Gastrocnemius medialis (tissue), 4 donors: ENCODE data around the gene TBCD. TPM values are rescaled to one million over a fixed set of nuclear protein-coding genes. Genes with fewer than 3 reads are reported as not detected.

Source experiments
- ATAC-seq, 2 donors: fragments of 150-250 bp; one replicate each; pipeline ENCODE4 v1.9.1; 2016
- DNase-seq, 2 donors: peaks; one replicate each; pipeline ENCODE4 v3.0.0-alpha.2; 2019
- H3K27ac ChIP-seq, 4 donors: fragments of 200-600 bp; sonication (generic); 1 replicate in 1 of 4; 2 replicates in 3 of 4; pipeline ENCODE4 v1.5.1; 2016 to 2018; ENCODE audit warnings: mild to moderate bottlenecking in 2 of 4, moderate library complexity in 1 of 4
- H3K27me3 ChIP-seq, 3 donors: fragments of 200-600 bp; sonication (generic) in 2 of 3; 1 replicate in 1 of 3; 2 replicates in 2 of 3; pipeline versions ENCODE4 v1.5.1 to v1.6.0; 2016 to 2019; ENCODE audit warnings: mild to moderate bottlenecking in 1 of 3, moderate library complexity in 1 of 3
- H3K36me3 ChIP-seq, 2 donors: fragments of 200-600 bp; sonication (generic) in 1 of 2; one replicate each; pipeline ENCODE4 v1.5.1; 2017 to 2018
- H3K4me1 ChIP-seq, 2 donors: fragments of 200-600 bp; sonication (generic) in 1 of 2; one replicate each; pipeline ENCODE4 v1.5.1; 2016 to 2017; ENCODE audit warnings: mild to moderate bottlenecking in 2 of 2
- H3K4me3 ChIP-seq, 4 donors: fragments of 200-600 bp; sonication (generic) in 3 of 4; 1 replicate in 1 of 4; 2 replicates in 3 of 4; pipeline ENCODE4 v1.5.1; 2016 to 2019; ENCODE audit warnings: mild to moderate bottlenecking in 2 of 4
- H3K9me3 ChIP-seq, 3 donors: fragments of 200-600 bp; sonication (generic) in 2 of 3; 1 replicate in 1 of 3; 2 replicates in 2 of 3; pipeline ENCODE4 v1.5.1; 2016 to 2019
- POLR2A ChIP-seq, 2 donors: fragments of 450-650 bp; IDR thresholded peaks; one replicate each; pipeline ENCODE4 v1.6.1; 2017; ENCODE audit warnings: antibody characterized with exemption in 2 of 2, mild to moderate bottlenecking in 2 of 2, moderate library complexity in 2 of 2
- in situ Hi-C, 4 donors: fragments of 200-750 bp; cut with MboI; loops; one replicate each; pipeline versions ENCODE4 v1.15.0 to v1.8.0; 2017; ENCODE audit warnings: low sequenced_read_pairs in 4 of 4
- intact Hi-C: fragments of 100-400 bp; cut with DNase I; formaldehyde crosslinking; loops from one replicate; pipeline ENCODE4 v1.15.1; 2023; ENCODE audit warnings: low total_unique reads
- total RNA-seq, 4 donors: library from RNA; depleted of rRNA; stranded (reverse); fragments of >200 nt; gene quantifications; one replicate each; pipeline versions ENCODE4 v1.1.0 to v1.2.3, GENCODE V29; 2016
- TF ChIP-seq, protein P1 (sequence below), 5 experiments: fragments of 450-650 bp in 3 of 5; fragments of 200-600 bp in 2 of 5; sonication (generic) in 2 of 5; IDR thresholded peaks in 4 of 5; conservative IDR thresholded peaks in 1 of 5; 1 replicate in 4 of 5; 2 replicates in 1 of 5; pipeline ENCODE4 v1.5.1; 2016 to 2019; ENCODE audit warnings: antibody characterized with exemption in 5 of 5, mild to moderate bottlenecking in 3 of 5, moderate library complexity in 3 of 5

The TBCD gene
- total RNA-seq, 4 donors from 2014 or later: 18.0 to 50.4 (median 33.3) TPM

DNA sequence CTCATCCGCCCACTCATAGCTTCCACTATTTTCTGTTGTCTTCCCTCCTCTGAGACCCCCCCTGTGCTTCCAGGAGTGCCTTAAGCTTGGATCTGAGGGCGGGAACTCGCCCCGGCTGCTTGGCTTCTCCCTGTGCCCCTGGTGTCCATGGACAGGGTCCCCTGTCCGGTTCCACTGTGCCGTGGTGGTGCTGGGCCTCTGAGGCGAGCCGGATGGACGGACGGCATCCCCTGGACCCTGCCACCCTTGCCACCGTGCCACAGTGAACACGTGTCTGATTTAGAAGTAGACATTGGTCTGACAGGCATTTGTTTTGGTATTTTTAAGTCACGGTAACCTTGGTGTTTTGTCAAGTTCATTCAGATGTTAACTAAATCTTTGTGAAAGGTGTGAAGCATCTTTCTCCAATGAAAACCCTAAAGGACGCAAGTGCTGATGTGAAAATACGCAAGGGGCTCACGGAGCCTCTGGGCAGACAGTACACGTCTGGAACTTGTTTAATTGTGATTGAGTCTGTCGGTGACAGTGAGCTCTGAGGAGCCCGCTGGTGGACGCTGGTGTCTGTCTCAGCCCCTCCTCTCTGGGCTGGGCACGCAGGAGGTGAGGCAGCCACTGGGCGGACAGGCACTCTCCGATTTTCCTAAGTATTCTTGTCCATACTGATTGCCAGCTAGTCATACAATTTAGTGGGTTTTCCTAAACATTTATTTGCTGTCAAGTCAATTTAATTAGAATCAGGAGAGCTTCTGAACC lies 61.6 kb downstream of the TBCD start:
- no peak for DNase-seq
- Histone ChIP-seq H3K9me3 (no peaks in the 10 kb centered on the region), H3K27ac (no peak overlapping the region), H3K27me3 (no peaks in the 10 kb centered on the region), H3K4me3 (no peak overlapping the region), H3K36me3 (peaks cover 0 to 9% of the 10 kb centered on the region in 2 donors), H3K4me1 (no peaks in the 10 kb centered on the region)
- in situ Hi-C loops (no loop called here), intact Hi-C loops (no loop called here)
- TF ChIP-seq, protein P1, sequence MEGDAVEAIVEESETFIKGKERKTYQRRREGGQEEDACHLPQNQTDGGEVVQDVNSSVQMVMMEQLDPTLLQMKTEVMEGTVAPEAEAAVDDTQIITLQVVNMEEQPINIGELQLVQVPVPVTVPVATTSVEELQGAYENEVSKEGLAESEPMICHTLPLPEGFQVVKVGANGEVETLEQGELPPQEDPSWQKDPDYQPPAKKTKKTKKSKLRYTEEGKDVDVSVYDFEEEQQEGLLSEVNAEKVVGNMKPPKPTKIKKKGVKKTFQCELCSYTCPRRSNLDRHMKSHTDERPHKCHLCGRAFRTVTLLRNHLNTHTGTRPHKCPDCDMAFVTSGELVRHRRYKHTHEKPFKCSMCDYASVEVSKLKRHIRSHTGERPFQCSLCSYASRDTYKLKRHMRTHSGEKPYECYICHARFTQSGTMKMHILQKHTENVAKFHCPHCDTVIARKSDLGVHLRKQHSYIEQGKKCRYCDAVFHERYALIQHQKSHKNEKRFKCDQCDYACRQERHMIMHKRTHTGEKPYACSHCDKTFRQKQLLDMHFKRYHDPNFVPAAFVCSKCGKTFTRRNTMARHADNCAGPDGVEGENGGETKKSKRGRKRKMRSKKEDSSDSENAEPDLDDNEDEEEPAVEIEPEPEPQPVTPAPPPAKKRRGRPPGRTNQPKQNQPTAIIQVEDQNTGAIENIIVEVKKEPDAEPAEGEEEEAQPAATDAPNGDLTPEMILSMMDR (IDR thresholded peaks at IDR 0.05 in 4 of 5, conservative IDR thresholded peaks at IDR 0.05 in 1 of 5): no peak
- TF ChIP-seq POLR2A (IDR thresholded peaks at IDR 0.05): no peak
- no peak for ATAC-seq

- Histone ChIP-seq H3K27ac (no peak overlapping the region), H3K36me3 (peaks cover 0 to 17% of the 10 kb centered on the region in 2 donors), H3K4me1 (no peaks in the 10 kb centered on the region), H3K27me3 (no peaks in the 10 kb centered on the region), H3K9me3 (no peaks in the 10 kb centered on the region), H3K4me3 (no peak overlapping the region)
- TF ChIP-seq POLR2A (IDR thresholded peaks at IDR 0.05): no peak
- TF ChIP-seq, protein P1 (IDR thresholded peaks at IDR 0.05 in 4 of 5, conservative IDR thresholded peaks at IDR 0.05 in 1 of 5): no peak
- intact Hi-C loops: no loop called here
- DNase-seq (no peak), ATAC-seq (no peak)
- in situ Hi-C loops: no loop called here
Observed at GRCh38 chr17:82814834-82815233, 63.0 kb downstream of the TBCD start.

- no peak for DNase-seq
- no peak for TF ChIP-seq POLR2A (IDR thresholded peaks at IDR 0.05)
- TF ChIP-seq, protein P1 (IDR thresholded peaks at IDR 0.05 in 4 of 5, conservative IDR thresholded peaks at IDR 0.05 in 1 of 5): no peak
- Histone ChIP-seq H3K4me3 (no peak overlapping the region), H3K36me3 (peaks cover 0 to 17% of the 10 kb centered on the region in 2 donors), H3K9me3 (no peaks in the 10 kb centered on the region), H3K27me3 (no peaks in the 10 kb centered on the region), H3K27ac (no peak overlapping the region), H3K4me1 (no peaks in the 10 kb centered on the region)
- intact Hi-C loops: no loop called here
- no peak for ATAC-seq
- in situ Hi-C loops: no loop called here
Observed at GRCh38 chr17:82815354-82815753, 63.5 kb downstream of the TBCD start.

- intact Hi-C loops (no loop called here), in situ Hi-C loops (no loop called here)
- TF ChIP-seq POLR2A (IDR thresholded peaks at IDR 0.05): no peak
- TF ChIP-seq, protein P1 (IDR thresholded peaks at IDR 0.05 in 4 of 5, conservative IDR thresholded peaks at IDR 0.05 in 1 of 5): no peak
- ATAC-seq (no peak), DNase-seq (no peak)
- H3K27ac ChIP-seq: no peak overlapping the region
- no peaks in the 10 kb centered on the region for H3K4me1 ChIP-seq
- no peak overlapping the region for H3K4me3 ChIP-seq
- no peaks in the 10 kb centered on the region for H3K9me3 ChIP-seq
- H3K36me3 ChIP-seq: peaks cover 0 to 17% of the 10 kb centered on the region in 2 donors
- no peaks in the 10 kb centered on the region for H3K27me3 ChIP-seq
Observed at GRCh38 chr17:82815790-82816305, 64.0 kb downstream of the TBCD start.
